GM21737 (cell line): Measurements from ENCODE around the gene CD320.
A peak's percentile ranks its signal among the peaks of the same experiment; 100 is the strongest.
"Not testable (repeated sequence)": the region's sequence is repeated elsewhere in the genome, so short reads cannot be mapped to it uniquely, and the experiment has no call there.

Source experiments
- ATAC-seq: cut with Tn5 transposase; IDR thresholded peaks from one replicate; pipeline ENCODE4 v1.9.1; 2021; ENCODE audit warnings: mild to moderate bottlenecking, moderate library complexity; ENCODE audit not compliant: unreplicated experiment

Gene CD320

DNA sequence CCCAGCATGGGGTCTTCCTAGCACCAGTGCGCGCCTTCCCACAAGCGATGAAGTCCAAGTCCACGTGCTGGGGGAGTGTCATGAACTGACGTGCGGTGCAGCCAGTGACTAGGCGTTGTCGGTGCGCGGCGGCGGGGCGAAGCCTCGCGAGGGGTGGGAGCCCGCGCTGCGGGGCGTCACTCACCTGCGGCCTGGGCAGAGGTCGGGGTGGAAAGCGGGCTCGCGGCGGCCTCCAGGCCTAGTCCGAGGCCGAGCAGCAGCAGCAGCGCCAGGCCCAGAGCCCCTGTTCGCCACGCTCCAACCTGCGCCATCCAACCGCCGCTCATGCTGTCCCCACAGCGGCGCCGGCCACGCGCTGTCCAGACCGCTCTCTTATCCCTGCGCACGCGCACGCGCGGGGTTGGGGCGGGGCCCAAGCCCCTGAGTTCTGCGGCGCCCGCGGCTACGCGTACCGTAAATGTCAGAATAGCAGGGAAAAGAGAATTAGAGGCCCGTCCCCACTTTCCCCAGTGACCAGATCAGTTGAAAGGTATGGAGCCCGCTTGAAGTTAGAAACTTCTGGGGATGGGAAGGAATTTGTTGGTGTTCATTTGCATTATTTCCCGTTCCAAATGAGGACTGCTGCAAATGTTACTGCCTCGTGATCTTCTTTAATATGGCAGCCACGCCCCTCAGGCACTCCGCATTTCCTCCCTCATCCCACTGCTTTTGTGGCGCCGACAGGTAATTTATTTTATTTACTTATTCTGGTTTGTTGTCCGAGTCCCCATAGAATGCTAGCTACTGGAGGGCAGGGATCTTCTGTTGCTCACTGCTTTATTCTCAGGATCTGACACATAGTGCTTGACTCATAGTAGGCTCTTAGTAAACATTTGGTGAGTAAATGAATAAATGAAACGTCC lies at the start of gene CD320:
Gene CD320, minus strand, starts transcription at position 394 of the 902 bp plus-strand sequence. Its CDS starts 68 bp downstream, at position 326.
- peak; percentile 76 for ATAC-seq

DNA sequence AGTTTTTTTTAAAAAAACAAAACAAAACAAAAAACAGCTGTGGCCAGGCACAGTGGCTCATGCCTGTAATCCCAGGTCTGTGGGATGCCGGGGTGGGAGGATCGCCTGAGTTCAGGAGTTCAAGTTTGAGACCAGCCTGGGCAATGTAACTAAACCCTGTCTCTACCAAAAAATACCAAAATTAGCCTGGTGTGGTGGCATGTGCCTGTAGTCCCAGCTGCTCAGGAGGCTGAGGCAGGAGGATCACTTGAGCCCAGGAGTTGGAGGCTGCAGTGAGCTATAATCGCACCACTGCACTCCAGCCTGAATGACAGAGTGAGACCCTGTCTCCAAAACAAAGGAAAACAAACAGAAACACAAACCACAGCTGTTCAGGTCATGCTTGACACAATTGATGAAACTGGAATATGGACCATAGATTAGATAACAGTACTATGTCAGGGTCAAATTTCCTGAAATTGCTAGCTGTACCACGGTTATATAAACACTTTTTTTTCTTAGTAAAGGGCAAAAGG lies 48.9 kb upstream of the CD320 start:
- no peak for ATAC-seq

DNA sequence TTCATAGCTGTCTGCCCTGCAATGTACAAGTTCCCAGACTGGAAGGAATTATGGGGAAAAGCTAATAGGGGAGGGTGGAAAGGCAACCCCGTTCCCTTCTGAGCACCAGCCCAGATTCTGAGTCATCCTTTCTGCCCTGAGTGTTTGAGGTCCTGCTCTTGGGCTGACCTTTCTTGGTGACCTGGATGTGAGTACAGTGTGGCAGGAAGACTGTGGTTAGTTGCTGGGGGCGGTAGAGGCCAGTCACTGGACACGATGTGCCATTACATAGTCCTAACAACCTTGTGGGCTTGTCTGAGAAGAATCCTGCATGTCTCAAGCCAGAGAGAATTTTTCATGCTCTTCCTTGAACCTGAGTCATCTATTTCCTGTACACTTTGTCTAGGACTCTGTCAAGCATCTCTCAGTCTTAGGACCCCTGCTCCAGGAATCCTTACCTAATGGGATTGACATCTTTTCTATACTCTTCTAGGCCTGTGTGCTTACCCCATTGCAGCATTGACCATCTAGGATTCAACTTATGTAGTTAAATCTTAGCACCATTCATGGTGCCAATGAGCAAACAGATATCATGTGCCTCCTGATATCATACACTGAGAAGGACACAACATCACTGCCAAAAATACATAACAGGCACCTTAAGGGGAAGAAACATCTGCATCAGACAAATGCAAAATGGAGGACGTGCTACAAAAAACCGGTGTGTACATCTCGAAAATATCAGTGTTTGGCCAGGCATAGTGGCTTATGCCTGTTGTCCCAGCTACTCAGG lies 47.7 kb upstream of the CD320 start:
- no peak for ATAC-seq

DNA sequence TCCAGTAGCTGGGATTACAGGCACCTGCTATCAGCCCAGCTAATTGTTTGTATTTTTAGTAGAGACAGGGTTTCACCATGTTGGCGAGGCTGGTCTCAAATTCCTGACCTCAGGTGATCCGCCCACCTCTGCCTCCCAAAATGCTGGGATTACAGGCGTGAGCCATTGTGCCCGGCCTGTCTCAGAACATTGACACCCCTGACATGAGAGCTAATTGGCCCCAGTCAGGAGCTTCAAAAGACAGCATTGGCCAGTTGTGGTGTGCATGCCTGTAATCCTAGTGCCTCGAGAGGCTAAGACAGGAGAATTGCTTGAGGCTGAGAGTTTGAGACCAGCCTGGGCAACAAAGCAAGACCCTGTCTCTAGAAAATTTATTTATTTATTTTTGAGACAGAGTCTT lies 44.7 kb upstream of the CD320 start:
- ATAC-seq: not testable (repeated sequence)

DNA sequence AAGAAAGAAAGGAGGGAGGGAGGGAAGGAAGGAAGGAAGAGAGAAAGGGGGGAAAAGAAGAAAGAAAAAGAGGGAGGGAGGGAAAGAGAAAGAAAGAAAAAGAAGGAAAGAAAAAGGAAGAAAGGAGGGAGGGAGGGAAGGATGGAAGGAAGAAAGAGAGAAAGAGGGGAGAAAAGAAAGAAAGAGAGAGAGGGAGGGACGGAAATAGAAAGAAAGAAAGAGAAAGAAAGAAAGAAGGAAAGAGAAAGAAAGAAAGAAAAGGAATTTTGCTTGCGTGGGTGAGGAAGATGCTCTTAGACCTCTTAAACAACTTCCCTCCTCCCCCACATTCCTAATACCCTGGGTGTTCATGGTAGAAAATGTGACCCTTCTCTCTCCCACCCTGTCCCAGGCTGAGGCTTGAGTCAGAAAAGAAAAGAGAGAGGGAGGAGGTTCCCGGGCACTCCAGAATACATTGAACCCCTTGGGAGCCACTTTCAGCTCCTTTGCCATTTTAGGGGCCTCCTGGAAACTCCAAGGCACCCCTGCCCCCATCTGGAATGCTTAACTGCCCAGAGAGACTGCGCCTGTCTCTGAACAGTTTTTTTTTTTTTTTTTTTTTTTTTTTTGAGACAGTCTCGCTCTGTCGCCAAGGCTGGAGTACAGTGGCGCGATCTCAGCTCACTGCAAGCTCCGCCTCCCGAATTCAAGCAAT lies 44.1 kb upstream of the CD320 start:
- no peak for ATAC-seq

DNA sequence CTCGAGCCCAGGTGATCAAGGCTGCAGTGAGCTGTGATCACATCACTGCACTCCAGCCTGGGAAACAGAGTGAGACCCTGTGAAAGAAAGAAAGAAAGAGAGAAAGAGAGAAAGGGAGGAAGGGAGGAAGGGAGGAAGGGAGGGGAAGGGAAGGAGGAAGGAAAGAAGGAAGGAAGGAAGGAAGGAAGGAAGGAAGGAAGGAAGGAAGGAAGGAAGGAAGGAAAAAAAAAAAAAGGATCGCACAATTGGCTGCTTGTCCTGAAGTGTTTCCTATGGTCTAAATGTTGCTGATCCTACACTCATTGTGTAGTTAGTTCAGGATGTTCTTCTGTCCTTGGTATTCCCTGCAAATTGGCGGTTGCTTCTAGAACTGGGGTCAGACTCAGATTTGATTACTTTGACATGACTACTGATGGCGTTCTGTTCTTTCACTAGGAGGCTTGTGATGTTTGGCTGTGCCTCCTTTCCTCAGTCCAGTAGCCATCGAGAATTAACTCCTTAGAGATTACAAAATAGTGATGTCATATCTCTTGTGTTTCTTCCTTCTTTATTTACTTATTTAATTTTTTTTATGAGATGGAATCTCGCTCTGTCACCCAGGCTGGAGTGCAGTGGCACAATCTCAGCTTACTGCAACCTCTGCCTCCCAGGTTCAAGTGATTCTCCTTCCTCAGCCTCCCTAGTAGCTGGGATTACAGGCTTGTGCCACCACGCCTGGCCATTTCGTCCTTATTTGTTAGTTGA lies 41.6 kb upstream of the CD320 start:
- not testable (repeated sequence) for ATAC-seq

DNA sequence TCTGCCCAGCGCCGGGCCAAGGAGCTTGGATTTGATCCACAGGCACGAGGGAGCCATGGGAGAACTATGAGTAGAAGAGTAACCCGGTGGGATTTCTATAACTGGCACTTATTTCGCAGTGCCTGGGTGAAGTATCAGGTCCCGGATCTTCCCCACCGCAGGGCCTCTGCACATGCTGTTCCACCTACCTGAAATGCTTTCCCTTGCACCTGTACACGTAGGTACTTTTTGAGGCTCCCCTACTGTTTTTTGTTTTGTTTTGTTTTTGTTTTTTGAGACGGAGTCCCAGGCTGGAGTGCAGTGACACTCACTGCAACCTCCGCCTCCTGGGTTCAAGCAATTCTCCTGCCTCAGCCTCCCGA lies 35.3 kb upstream of the CD320 start:
- ATAC-seq: no peak

DNA sequence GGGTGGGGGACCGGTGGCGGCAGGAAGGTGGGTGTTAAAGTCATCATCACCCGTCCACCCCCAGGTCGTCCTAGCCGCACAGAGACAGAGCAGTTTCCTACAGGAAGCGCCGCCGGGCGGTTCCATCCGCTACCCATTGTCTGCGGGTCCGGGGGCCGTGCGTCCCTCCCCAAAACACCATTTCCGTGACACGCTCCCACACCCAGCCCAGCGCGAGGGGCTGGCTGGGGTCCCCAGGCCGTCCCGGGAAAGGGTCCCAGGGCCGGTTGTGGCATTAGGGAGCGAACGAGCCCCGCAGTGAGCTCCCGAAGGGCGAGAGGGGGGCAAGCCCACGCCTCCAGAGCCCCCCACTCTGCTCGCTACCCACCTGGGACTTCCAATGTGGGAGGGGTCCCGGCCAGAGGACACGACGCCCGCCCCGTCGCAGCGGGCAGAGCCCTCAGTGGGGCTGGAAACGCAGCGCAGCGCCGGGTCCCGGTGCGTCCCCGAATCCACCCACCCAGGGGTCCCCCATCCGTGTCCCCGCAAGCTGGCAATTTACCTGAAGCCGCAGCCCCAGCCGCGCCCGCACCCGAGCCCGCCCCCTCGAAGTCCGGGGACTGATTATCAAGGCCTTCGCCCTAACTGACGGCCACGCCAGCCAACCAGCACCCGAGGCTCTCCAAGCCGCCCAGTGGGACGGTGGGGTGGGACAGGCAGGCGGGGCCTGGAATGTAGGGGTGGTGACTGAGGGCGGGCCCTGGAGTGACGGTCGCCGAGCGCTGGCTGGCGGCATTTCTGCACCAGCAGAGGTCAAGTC lies 34.7 kb upstream of the CD320 start, which contains the start of gene KANK3:
Gene KANK3, minus strand, starts transcription at position 579 of the 799 bp plus-strand sequence. CDS start 5,434 bp downstream, outside the sequence.
- peak; percentile 98 for ATAC-seq

DNA sequence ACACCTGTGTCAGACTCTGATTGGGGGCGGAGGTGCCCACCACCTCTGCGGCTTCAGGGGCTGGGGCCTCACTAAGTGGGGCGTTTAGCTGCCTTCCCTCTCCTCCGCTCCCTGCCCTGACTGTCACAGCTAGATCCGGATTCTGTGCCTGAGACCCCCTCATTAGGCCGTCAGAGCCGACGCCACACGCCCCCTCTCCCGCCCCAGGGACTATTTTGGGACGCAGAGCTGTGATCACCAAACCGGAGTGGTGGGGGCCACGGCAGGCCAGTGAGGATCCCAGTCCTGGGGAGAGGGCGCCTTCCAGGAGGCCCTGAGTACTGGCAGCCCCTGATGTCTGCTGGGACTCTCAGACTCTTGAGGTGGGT lies 34.1 kb upstream of the CD320 start:
- ATAC-seq: no peak

DNA sequence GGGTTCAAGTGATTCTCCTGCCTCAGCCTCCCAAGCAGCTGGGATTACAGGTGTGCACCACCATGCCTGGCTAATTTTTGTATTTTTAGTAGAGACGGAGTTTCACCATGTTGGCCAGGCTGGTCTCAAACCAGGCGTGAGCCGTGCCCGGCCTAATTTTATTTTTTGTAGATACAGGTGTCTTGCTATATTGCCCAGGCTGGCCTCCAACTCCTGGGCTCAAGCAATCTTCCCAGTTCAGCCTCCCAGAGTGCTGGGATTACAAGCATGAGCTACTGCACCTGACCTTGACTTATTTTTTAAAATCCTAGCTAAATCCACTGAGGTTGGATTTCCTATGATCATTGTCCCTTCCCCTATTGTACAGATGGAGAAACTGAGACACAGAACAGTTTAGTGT lies 33.3 kb upstream of the CD320 start:
- not testable (repeated sequence) for ATAC-seq

DNA sequence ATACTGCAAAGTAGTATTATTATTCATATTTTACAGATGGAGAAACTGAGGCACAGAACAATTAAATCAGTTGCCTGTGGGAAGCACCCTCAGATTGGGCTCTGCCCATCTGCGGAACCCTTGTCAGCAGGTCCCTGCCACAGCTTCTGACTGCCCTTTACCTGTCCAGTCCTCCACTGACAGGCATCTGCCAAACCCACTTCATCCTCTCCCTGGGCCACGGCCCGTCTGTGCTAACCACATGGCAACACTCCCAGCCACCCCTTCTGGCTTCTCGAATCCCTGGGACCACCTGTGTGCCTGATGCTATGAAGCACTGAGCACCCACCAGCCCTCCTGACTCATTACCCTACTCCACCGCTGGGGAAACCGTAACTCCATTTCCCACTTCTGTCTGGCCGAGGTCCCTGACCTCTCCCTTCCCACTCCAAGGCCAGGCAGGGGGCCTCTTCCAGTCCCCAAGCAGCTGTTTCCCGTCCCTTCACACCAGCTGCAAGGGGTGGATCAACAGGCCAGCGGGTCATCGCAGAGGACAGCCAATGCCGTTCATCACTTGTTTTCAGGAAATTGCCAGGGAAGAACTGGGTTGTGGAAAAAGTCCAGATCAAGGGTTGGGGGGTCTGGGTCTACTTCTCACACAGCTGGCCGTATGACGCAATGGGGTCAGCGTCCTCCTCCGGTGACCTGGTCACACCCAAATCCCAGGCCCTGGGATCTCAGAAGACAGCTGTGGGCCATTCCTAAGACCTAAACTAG lies 32.4 kb upstream of the CD320 start:
- no peak for ATAC-seq

DNA sequence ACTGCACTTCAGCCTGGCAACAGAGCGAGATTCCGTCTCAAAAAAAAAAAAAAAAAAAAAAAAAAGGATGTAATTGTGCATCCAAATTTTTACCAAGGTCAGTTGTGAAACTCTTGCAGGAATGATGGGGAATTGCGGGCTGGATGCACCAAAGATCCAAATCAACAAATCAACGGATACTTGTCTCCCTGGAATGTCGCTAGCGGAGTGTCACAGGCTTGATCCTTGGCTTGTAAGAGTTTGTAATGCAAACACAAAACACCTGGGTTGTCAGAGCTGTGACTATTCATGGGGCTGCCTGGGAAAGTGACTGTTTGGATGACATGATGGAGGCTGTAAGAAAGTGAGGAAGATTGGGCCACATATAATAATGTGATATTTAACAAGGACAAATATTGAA lies 30.7 kb upstream of the CD320 start:
- ATAC-seq: no peak

DNA sequence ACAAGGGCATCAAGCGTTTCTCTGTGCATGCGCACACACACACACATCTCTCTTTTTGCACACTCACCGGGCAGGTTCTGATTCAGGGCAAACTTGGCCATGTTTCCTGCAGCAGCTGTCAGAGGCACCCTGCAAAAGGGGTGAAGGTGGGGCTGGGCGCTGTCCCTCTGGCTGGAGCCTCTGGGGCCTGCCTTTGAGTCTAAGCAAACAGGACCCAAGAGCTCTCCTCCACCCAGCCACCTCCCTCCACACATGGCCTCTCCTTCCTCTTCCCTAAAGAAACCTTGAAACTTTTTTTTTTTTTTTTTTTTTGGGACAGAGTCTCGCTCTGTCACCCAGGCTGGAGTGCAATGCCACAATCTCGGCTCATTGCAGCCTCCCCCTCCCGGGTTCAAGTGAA lies 29.6 kb upstream of the CD320 start:
- ATAC-seq: no peak

DNA sequence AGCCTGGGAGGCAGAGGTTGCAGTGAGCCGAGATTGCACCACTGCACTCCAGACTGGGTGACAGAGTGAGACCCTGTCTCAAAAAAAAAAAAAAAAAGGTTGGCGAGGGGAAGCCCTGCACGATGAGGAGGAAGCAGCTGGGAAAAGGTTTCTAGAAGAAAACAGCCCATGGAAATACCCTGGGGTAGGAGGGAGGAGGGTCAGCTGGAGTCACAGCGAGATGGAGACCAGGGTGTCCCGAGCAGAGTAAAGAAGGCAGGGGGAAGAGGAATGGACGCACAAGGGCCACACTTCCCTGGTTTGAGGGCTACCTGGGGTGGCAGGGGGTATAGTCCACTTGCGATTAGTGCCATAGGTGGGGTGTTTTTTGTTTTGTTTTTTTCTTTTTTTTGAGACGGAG lies 28.5 kb upstream of the CD320 start:
- ATAC-seq: no peak

DNA sequence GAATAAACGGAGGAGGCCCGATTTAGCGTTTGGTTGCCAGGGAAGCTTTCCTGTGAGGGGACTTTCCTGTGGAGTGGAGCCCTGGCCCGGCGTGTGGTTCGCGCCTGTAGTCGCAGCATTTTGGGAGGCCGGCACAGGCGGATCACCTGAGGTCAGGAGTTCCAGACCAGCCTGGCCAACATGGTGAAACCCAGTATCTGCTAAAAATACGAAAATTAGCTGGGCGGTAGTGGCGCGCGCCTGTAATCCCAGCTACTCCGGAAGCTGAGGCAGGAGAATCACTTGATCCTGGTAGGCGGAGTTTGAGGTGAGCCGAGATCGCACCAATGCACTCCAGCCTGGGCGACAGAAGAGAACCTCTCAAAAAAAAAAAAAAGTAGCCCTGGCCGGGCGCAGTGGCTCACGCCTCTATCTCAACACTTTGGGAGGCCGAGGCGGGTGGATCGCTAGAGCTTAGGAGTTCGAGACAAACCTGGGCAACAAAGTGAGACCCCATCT lies 28.0 kb upstream of the CD320 start:
- no peak for ATAC-seq

DNA sequence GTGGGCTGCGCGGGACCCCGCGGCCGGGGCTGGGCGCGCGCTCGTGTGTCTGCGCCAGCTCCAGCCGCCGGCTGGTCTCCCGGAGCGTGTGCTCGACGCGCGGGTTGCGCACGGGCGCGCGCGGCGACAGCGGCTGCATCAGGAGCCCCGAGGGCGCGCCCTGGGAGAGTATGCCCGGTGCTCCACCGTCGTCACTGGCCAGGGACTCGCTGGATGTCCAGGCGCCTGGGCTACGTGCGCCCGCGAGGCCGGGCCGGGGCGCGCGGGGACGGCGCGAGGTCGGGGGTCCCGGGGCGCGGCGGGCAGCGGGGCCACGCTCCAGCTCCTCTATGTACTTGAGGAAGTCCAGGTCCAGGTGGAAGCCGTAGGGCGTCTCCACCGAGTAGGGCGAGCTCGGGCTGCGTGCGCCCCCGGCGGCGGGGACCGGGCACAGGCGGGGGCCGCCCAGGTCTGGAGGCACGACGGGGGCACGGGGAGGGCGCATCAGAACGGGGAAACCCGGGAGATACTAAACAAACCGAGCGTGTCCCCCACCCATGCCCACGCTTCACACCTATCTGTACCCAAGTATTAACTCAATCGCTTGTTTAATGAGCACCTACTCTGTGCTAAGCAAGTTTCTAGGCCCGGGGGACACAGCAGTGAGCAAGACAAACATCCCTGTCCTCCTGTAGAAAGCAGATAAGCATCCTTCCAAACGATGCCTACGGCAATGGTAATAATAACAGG lies 27.3 kb upstream of the CD320 start:
- ATAC-seq: no peak

DNA sequence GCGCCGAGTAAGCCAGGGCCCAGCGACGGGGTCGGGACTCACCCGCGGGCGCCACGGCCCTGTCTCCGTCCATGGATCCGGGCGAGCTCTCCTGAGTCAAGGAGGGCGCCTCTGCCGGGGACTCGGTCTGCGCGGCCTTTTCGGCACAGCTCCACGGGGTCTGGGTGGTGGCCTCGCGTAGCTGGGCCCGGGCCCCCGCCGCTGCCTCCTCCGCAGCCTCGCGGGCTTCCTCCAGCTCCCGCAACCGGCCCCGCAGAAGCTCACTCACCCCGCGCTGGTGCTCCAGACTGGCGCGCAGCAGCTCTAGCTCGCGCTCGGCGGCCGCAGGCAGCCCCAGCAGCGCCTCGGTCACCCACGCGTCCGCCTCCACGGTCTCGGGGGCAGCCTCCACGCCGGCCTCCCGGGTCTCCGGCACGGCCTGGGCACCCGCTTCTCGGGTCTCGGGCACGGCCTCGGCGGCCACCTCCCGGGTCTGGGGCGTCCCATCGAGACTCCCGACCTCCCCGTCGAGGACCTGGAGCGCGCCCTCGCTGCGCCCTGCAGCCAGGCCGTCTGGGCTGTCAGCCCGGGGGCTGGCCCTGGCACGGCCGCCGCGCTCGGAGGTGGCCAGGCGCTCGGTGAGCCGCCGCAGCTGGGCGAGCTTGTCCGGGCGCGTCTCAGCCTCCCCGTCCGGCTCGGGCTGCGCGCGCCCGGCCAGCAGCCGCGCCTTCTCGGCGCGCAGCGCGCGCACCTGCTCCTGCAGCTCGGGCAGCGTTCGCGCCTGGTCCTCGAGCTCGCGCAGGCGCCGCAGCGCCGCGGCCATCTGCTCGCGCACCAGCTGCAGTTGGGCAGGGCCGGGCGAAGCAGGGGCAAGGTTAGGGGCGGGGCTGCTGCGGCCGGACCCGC lies 26.5 kb upstream of the CD320 start:
- no peak for ATAC-seq
